ENCODE data around the gene FAM240A.

Gene FAM240A

GRCh38 chr3:46593274-46593862 lies 19.0 kb upstream of the FAM240A start:
- TF ChIP-seq CTCF (IDR thresholded peaks at IDR 0.05; ENCODE audit: control insufficient read depth, extremely low read depth, insufficient read depth): peak; percentile 34
- H3K4me3 ChIP-seq (ENCODE audit: low read depth, low read length): no peak overlapping the region
- DNase-seq (ENCODE audit: low read depth): no peak

GRCh38 chr3:46593979-46594378 lies 18.3 kb upstream of the FAM240A start:
- peak; percentile 34 for DNase-seq (ENCODE audit: low read depth)
- no peak for TF ChIP-seq CTCF (IDR thresholded peaks at IDR 0.05; ENCODE audit: control insufficient read depth, extremely low read depth, insufficient read depth)
- H3K4me3 ChIP-seq (ENCODE audit: low read depth, low read length): no peak overlapping the region

- H3K4me3 ChIP-seq (ENCODE audit: low read depth, low read length): no peak overlapping the region
- no peak for TF ChIP-seq CTCF (IDR thresholded peaks at IDR 0.05; ENCODE audit: control insufficient read depth, extremely low read depth, insufficient read depth)
These were observed 17.6 kb upstream of the FAM240A start for GRCh38 chr3:46594723-46595122.

GRCh38 chr3:46595819-46596314 lies 16.5 kb upstream of the FAM240A start:
- no peak overlapping the region for H3K4me3 ChIP-seq (ENCODE audit: low read depth, low read length)
- TF ChIP-seq CTCF (IDR thresholded peaks at IDR 0.05; ENCODE audit: control insufficient read depth, extremely low read depth, insufficient read depth): no peak
- DNase-seq (ENCODE audit: low read depth): no peak

More at GRCh38 chr3:46594723-46595122, 17.6 kb upstream of the FAM240A start:
- no peak for DNase-seq (ENCODE audit: low read depth)

GRCh38 chr3:46599590-46599989 lies 12.7 kb upstream of the FAM240A start:
- no peak for DNase-seq (ENCODE audit: low read depth)
- TF ChIP-seq CTCF (IDR thresholded peaks at IDR 0.05; ENCODE audit: control insufficient read depth, extremely low read depth, insufficient read depth): no peak
- H3K4me3 ChIP-seq (ENCODE audit: low read depth, low read length): no peak overlapping the region

- no peak overlapping the region for H3K4me3 ChIP-seq (ENCODE audit: low read depth, low read length)
- no peak for TF ChIP-seq CTCF (IDR thresholded peaks at IDR 0.05; ENCODE audit: control insufficient read depth, extremely low read depth, insufficient read depth)
- no peak for DNase-seq (ENCODE audit: low read depth)
These were observed 8.8 kb upstream of the FAM240A start for GRCh38 chr3:46603446-46604046.

- TF ChIP-seq CTCF (IDR thresholded peaks at IDR 0.05; ENCODE audit: control insufficient read depth, extremely low read depth, insufficient read depth): no peak
- no peak for DNase-seq (ENCODE audit: low read depth)
- no peak overlapping the region for H3K4me3 ChIP-seq (ENCODE audit: low read depth, low read length)
These were observed 8.2 kb upstream of the FAM240A start for GRCh38 chr3:46604127-46604526.
